ENCODE results near the gene ARFGEF2.

- TF ChIP-seq POLR2AphosphoS5 (IDR thresholded peaks at IDR 0.05; ENCODE audit: low read depth, low read length) (no peak), POLR2A (IDR thresholded peaks at IDR 0.05; ENCODE audit: low read depth, low read length) (no peak), TAF1 (IDR thresholded peaks at IDR 0.05; ENCODE audit: borderline replicate concordance, low read depth, low read length) (no peak)
Measured at GRCh38 chr20:48957053-48957481, 35.6 kb downstream of the ARFGEF2 start.
